ENCODE measurements around the gene PLCH1.

DNA sequence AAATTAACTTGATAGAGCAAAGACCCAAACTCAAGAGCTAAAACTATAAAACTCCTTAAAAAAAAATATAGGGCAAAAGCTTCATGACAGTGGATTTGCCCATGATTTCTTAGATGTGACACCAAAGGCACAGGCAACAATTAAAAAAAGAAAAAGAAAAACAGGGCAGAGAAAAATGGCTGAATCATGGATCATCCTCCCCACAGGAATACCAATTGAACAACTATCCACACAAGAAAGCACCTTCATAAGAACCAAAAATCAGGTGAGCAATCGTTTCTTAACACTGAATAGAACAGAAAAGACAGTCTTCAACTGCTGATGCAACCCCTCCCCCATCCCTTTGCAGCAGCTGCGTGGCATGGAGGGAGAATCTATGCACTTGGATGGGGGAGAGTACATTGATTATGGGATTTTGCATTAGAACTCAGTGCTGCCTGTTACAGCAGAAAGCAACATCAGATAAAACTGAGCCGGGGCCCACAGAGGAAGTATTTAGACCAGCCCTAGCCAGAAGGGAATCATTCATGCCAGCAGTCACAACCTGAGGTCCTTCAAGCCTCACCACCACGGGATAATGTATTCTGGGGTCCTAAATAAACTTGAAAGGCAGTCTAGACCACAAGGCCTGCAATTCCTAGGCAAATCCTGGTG is 45.5 kb upstream of the PLCH1 start:
- TF ChIP-seq POLR2A (IDR thresholded peaks at IDR 0.05): no peak
- TF ChIP-seq, protein P1, sequence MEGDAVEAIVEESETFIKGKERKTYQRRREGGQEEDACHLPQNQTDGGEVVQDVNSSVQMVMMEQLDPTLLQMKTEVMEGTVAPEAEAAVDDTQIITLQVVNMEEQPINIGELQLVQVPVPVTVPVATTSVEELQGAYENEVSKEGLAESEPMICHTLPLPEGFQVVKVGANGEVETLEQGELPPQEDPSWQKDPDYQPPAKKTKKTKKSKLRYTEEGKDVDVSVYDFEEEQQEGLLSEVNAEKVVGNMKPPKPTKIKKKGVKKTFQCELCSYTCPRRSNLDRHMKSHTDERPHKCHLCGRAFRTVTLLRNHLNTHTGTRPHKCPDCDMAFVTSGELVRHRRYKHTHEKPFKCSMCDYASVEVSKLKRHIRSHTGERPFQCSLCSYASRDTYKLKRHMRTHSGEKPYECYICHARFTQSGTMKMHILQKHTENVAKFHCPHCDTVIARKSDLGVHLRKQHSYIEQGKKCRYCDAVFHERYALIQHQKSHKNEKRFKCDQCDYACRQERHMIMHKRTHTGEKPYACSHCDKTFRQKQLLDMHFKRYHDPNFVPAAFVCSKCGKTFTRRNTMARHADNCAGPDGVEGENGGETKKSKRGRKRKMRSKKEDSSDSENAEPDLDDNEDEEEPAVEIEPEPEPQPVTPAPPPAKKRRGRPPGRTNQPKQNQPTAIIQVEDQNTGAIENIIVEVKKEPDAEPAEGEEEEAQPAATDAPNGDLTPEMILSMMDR (IDR thresholded peaks at IDR 0.05): no peak

Data from tibial nerve (tissue), 3 donors.